Smooth muscle cell (in vitro differentiated cells): Measurements from ENCODE around the gene CEP70. TPM values are rescaled to one million over a fixed set of nuclear protein-coding genes. Genes with fewer than 3 reads are reported as not detected.

Source experiments
- DNase-seq: peaks from one replicate; lab custom pipeline; 2025; ENCODE audit not compliant: unreplicated experiment; lab: John Stamatoyannopoulos, UW
- H2AFZ ChIP-seq: fragments of 200-600 bp; sonication (generic); 2 replicates; pipeline ENCODE4 v1.6.0; 2016; ENCODE audit warnings: antibody characterized with exemption, low read depth, mild to moderate bottlenecking
- H3F3A ChIP-seq: fragments of 200-600 bp; sonication (generic); 2 replicates; pipeline ENCODE4 v1.6.0; 2017; ENCODE audit warnings: antibody characterized with exemption, low read depth
- H3K27ac ChIP-seq: fragments of 200-600 bp; sonication (generic); 2 replicates; pipeline ENCODE4 v1.5.1; 2016; ENCODE audit warnings: low read depth, mild to moderate bottlenecking
- H3K27me3 ChIP-seq: fragments of 200-600 bp; sonication (generic); 2 replicates; pipeline ENCODE4 v1.6.1; 2016; ENCODE audit warnings: low read depth, mild to moderate bottlenecking
- H3K36me3 ChIP-seq: fragments of 200-600 bp; sonication (generic); 2 replicates; pipeline ENCODE4 v1.5.1; 2016; ENCODE audit warnings: low read depth
- H3K4me1 ChIP-seq: fragments of 200-600 bp; sonication (generic); 2 replicates; pipeline ENCODE4 v1.5.1; 2016; ENCODE audit warnings: low read depth
- H3K4me2 ChIP-seq: fragments of 200-600 bp; sonication (generic); 2 replicates; pipeline ENCODE4 v1.6.0; 2016; ENCODE audit warnings: mild to moderate bottlenecking
- H3K4me3 ChIP-seq: fragments of 200-600 bp; sonication (generic); 2 replicates; pipeline ENCODE4 v1.5.1; 2016; ENCODE audit warnings: mild to moderate bottlenecking
- H3K79me2 ChIP-seq: fragments of 200-600 bp; sonication (generic); 2 replicates; pipeline ENCODE4 v1.6.0; 2016; ENCODE audit warnings: low read depth, mild to moderate bottlenecking
- H3K9ac ChIP-seq: fragments of 200-600 bp; sonication (generic); 2 replicates; pipeline ENCODE4 v1.6.0; 2016; ENCODE audit warnings: low read depth
- H3K9me3 ChIP-seq: fragments of 200-600 bp; sonication (generic); replicated peaks from 2 replicates; pipeline ENCODE4 v1.5.1; 2016; ENCODE audit warnings: low read depth
- H4K20me1 ChIP-seq: fragments of 200-600 bp; sonication (generic); 2 replicates; pipeline ENCODE4 v1.6.0; 2016; ENCODE audit warnings: low read depth
- CTCF ChIP-seq: fragments of 200-600 bp; sonication (generic); IDR thresholded peaks from 2 replicates; pipeline ENCODE4 v1.5.1; 2017; ENCODE audit warnings: borderline replicate concordance, mild to moderate bottlenecking, antibody characterized with exemption; ENCODE audit not compliant: insufficient read depth, poor library complexity, severe bottlenecking
- WGBS: methylation state at CpG from one replicate; pipeline ENCODE4 v1.1.7; 2016; ENCODE audit warnings: low lambda C conversion rate; 5-methylcytosine and 5-hydroxymethylcytosine counted together
- polyA plus RNA-seq: library from polyadenylated mRNA; unstranded; fragments of >200 nt; fragmentation: Nextera tagmentation; extraction: Ambion mirVana; gene quantifications from 2 replicates; pipeline ENCODE4 v1.2.1, GENCODE V29; 2016
- total RNA-seq: library from RNA; depleted of rRNA; stranded (reverse); fragments of >200 nt; gene quantifications from 2 replicates; pipeline ENCODE4 v1.2.3, GENCODE V29; 2014

Gene CEP70
- total and polyA plus RNA-seq, 2 experiments from 2014 or later = 6.3 to 17.1 TPM

GRCh38 chr3:138591392-138591791 is 2.7 kb downstream of the CEP70 start:
- no peaks in the 10 kb centered on the region for H3K27me3 ChIP-seq
- H3K79me2 ChIP-seq = no peaks in the 10 kb centered on the region
- H3K27ac ChIP-seq = no peak overlapping the region
- no peak overlapping the region for H3K4me2 ChIP-seq
- no peaks in the 10 kb centered on the region for H3K9me3 ChIP-seq
- no peak overlapping the region for H3K9ac ChIP-seq
- no peaks in the 10 kb centered on the region for H3F3A ChIP-seq
- no peak overlapping the region for H2AFZ ChIP-seq
- peaks cover 7% of the 10 kb centered on the region for H3K4me1 ChIP-seq
- DNase-seq = no peak
- TF ChIP-seq CTCF = no peak
- H4K20me1 ChIP-seq = no peaks in the 10 kb centered on the region
- no peak overlapping the region for H3K4me3 ChIP-seq
- H3K36me3 ChIP-seq = no peaks in the 10 kb centered on the region
- whole genome bisulfite sequencing = 77% methylated on average over 1 of the region's 1 CpG

DNA sequence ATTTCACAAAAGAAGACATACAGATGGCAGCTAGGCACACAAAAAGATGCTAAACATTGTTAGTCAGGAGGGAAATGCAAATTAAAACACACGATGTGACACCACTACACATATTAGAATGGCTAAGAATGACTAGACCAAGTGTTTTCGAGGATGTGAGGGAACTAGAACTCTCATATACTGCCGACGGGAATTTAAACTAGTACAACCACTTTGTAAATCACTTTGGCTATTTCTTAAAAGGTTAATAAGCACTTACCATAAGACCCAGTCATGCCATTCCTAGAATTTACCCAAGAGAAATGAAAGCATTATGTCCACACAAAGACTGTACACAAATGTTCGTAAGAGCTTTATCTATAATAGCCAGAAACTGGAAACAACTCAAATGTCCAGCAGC is 5.6 kb downstream of the CEP70 start:
- Histone ChIP-seq H3K9me3 (no peaks in the 10 kb centered on the region), H3K4me2 (no peak overlapping the region), H3K4me1 (peaks cover 7% of the 10 kb centered on the region), H3F3A (no peaks in the 10 kb centered on the region), H3K79me2 (no peaks in the 10 kb centered on the region), H3K27ac (no peak overlapping the region), H2AFZ (no peak overlapping the region), H3K27me3 (no peaks in the 10 kb centered on the region), H3K9ac (no peak overlapping the region), H4K20me1 (no peaks in the 10 kb centered on the region), H3K4me3 (no peak overlapping the region), H3K36me3 (no peaks in the 10 kb centered on the region)
- no peak for DNase-seq
- no peak for TF ChIP-seq CTCF
- WGBS = 79% methylated on average over 5 of the region's 5 CpGs

DNA sequence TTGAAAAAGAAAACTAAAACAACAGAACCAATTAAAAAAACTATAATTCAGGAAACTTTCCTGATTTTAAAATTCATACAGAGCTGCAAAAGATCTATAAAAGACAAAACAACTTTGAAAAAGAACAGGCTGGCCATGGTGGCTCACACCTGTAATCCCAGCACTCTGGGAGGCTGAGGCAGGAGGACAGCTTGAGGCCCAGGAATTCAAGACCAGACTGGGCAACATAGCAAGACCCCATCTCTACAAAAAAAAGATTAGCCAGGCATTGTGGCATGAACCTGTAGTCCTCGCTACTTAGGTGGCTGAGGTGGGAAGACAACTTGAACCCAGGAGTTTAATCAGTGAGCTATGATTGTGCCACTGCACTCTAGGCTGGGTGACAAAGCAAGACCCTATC is 6.7 kb downstream of the CEP70 start:
- WGBS = 96% methylated on average over 1 of the region's 1 CpG
- no peaks in the 10 kb centered on the region for H3K79me2 ChIP-seq

More for the DNA sequence above, 6.7 kb downstream of the CEP70 start:
- Histone ChIP-seq H3K4me2 (no peak overlapping the region), H3K27ac (no peak overlapping the region), H3K36me3 (no peaks in the 10 kb centered on the region), H3K4me3 (no peak overlapping the region), H3K9ac (no peak overlapping the region), H2AFZ (no peak overlapping the region), H3K9me3 (no peaks in the 10 kb centered on the region), H3K4me1 (no peaks in the 10 kb centered on the region), H3K27me3 (no peaks in the 10 kb centered on the region), H4K20me1 (no peaks in the 10 kb centered on the region), H3F3A (no peaks in the 10 kb centered on the region)
- no peak for DNase-seq
- no peak for TF ChIP-seq CTCF
